AG09309 (cell line): Measurements from ENCODE around the gene CHP1.
A peak's percentile ranks its signal among the peaks of the same experiment; 100 is the strongest.
"Not testable (repeated sequence)": the region's sequence is repeated elsewhere in the genome, so short reads cannot be mapped to it uniquely, and the experiment has no call there.

Source experiments
- DNase-seq: peaks from one replicate; pipeline ENCODE4 v3.0.0-alpha.2; 2010; ENCODE audit warnings: low read depth
- H3K4me3 ChIP-seq: 2 replicates; pipeline ENCODE4 v1.5.1; 2011; ENCODE audit warnings: mild to moderate bottlenecking, low read depth, low read length, moderate library complexity; ENCODE audit not compliant: control insufficient read depth
- CTCF ChIP-seq: IDR thresholded peaks from 2 replicates; pipeline ENCODE4 v1.5.1; 2011; ENCODE audit warnings: mild to moderate bottlenecking, low read depth, low read length, inconsistent platforms; ENCODE audit not compliant: insufficient read depth, control insufficient read depth; ENCODE audit errors: missing control alignments

Gene CHP1

GRCh38 chr15:41231422-41232226 is 556 bp downstream of the CHP1 start:
- H3K4me3 ChIP-seq, result peak overlapping the region; percentile 100
- no peak for DNase-seq
- TF ChIP-seq CTCF, result no peak

- no peak for DNase-seq
- TF ChIP-seq CTCF, result no peak
- no peak overlapping the region for H3K4me3 ChIP-seq
These were observed 2.3 kb downstream of the CHP1 start for GRCh38 chr15:41233367-41233771.

- not testable (repeated sequence) for DNase-seq, H3K4me3 ChIP-seq
These were observed 4.2 kb downstream of the CHP1 start for GRCh38 chr15:41235228-41235627.

GRCh38 chr15:41235929-41236328 is 4.9 kb downstream of the CHP1 start:
- H3K4me3 ChIP-seq, result no peak overlapping the region
- no peak for TF ChIP-seq CTCF
- no peak for DNase-seq

- TF ChIP-seq CTCF, result no peak
- DNase-seq, result no peak
- H3K4me3 ChIP-seq, result no peak overlapping the region
These were observed 7.0 kb downstream of the CHP1 start for GRCh38 chr15:41238100-41238499.

GRCh38 chr15:41241221-41241964 is 10.3 kb downstream of the CHP1 start:
- no peak for TF ChIP-seq CTCF
- H3K4me3 ChIP-seq, result no peak overlapping the region
- DNase-seq, result no peak

- not testable (repeated sequence) for DNase-seq, H3K4me3 ChIP-seq
These were observed 19.7 kb downstream of the CHP1 start for GRCh38 chr15:41250745-41251144.

GRCh38 chr15:41251411-41251810 is 20.3 kb downstream of the CHP1 start:
- H3K4me3 ChIP-seq, result no peak overlapping the region
- no peak for TF ChIP-seq CTCF
- no peak for DNase-seq
